Epithelial cell of umbilical artery (primary cell): ENCODE results near the gene DENND4C. TPM values are rescaled to one million over a fixed set of nuclear protein-coding genes. Genes with fewer than 3 reads are reported as not detected.

Source experiments
- total RNA-seq: library from RNA; depleted of rRNA; stranded (reverse); fragments of >200 nt; gene quantifications from 2 replicates; pipeline ENCODE4 v1.2.3, GENCODE V29; 2014

Gene DENND4C
- total RNA-seq, result 66.7 and 71.8 TPM in 2 replicates

GRCh38 chr9:19230355-19231125 lies at the start of gene DENND4C:
TSS of gene DENND4C (plus strand) at chr9:19230693. CDS start at chr9:19276175, 45,482 bp downstream.

GRCh38 chr9:19408693-19409400 lies 178.4 kb downstream of the DENND4C start, which contains the start of gene ACER2:
TSS of gene ACER2 (plus strand) at chr9:19409009. CDS start at chr9:19409085, 76 bp downstream.

Other genes starting within 250 kb of the DENND4C start
- not detected in 2 replicates for gene SAXO1, start 197.5 kb upstream of the DENND4C start, total RNA-seq
- 31.8 and 32.8 TPM in 2 replicates for gene RRAGA, start 181.3 kb upstream of the DENND4C start, total RNA-seq
- gene HAUS6, start 127.8 kb upstream of the DENND4C start, total RNA-seq, result 18.8 and 22.0 TPM in 2 replicates
- gene PLIN2, start 103.2 kb upstream of the DENND4C start, total RNA-seq, result 46.4 and 72.8 TPM in 2 replicates
- 1,131 and 2,035 TPM in 2 replicates for gene RPS6, start 149.5 kb downstream of the DENND4C start, total RNA-seq
- gene ACER2, start 178.3 kb downstream of the DENND4C start, total RNA-seq, result 7.5 and 10.9 TPM in 2 replicates